Endodermal cell (in vitro differentiated cells): Measurements from ENCODE around the gene RAPGEF2. TPM values are rescaled to one million over a fixed set of nuclear protein-coding genes. Genes with fewer than 3 reads are reported as not detected.

Experiments
- DNase-seq: peaks from one replicate; pipeline ENCODE4 v3.0.0-alpha.2; 2017
- H3K27ac ChIP-seq: 2 replicates; pipeline ENCODE4 v1.5.1; 2013; ENCODE audit warnings: mild to moderate bottlenecking, low read depth, low read length, moderate library complexity
- H3K27me3 ChIP-seq: 2 replicates; pipeline ENCODE4 v1.6.1; 2013; ENCODE audit warnings: mild to moderate bottlenecking, low read length, moderate library complexity; ENCODE audit not compliant: insufficient read depth, control insufficient read depth, poor library complexity, severe bottlenecking
- H3K36me3 ChIP-seq: 2 replicates; pipeline ENCODE4 v1.7.0; 2013; ENCODE audit warnings: mild to moderate bottlenecking, low read length, moderate library complexity; ENCODE audit not compliant: control insufficient read depth, insufficient read depth
- H3K4me1 ChIP-seq: one replicate; pipeline ENCODE4 v1.7.0; 2013; ENCODE audit warnings: low read length; ENCODE audit not compliant: control insufficient read depth, insufficient read depth
- H3K4me3 ChIP-seq: 2 replicates; pipeline ENCODE4 v1.5.1; 2013; ENCODE audit warnings: mild to moderate bottlenecking, low read length, moderate library complexity
- H3K9ac ChIP-seq: 2 replicates; pipeline ENCODE4 v1.6.1; 2013; ENCODE audit warnings: mild to moderate bottlenecking, low read length, moderate library complexity; ENCODE audit not compliant: poor library complexity, severe bottlenecking; ENCODE audit errors: extremely low read depth
- H3K9me3 ChIP-seq: 2 replicates; pipeline ENCODE4 v1.6.1; 2013; ENCODE audit warnings: mild to moderate bottlenecking, low read length, moderate library complexity; ENCODE audit not compliant: control insufficient read depth
- H3K27ac Mint-ChIP-seq: 2 replicates; pipeline ENCODE4 v1.8.0; 2020; ENCODE audit warnings: mixed read lengths
- H3K27me3 Mint-ChIP-seq: 2 replicates; pipeline ENCODE4 v1.8.0; 2021; ENCODE audit warnings: mild to moderate bottlenecking, mixed read lengths; ENCODE audit not compliant: insufficient read depth
- H3K36me3 Mint-ChIP-seq: 2 replicates; pipeline ENCODE4 v1.8.0; 2020; ENCODE audit warnings: low read depth, mixed read lengths
- H3K4me1 Mint-ChIP-seq: 2 replicates; pipeline ENCODE4 v1.8.0; 2020; ENCODE audit warnings: mixed read lengths
- H3K4me3 Mint-ChIP-seq: 2 replicates; pipeline ENCODE4 v1.8.0; 2020; ENCODE audit warnings: mild to moderate bottlenecking, moderate library complexity, mixed read lengths
- H3K9me3 Mint-ChIP-seq: 2 replicates; pipeline ENCODE4 v1.8.0; 2020; ENCODE audit warnings: mild to moderate bottlenecking, mixed read lengths
- CTCF ChIP-seq: fragments of 200-600 bp; sonication (generic); conservative IDR thresholded peaks from 2 replicates; pipeline ENCODE4 v1.5.0; 2021; ENCODE audit warnings: antibody characterized with exemption, mild to moderate bottlenecking
- WGBS, 2 experiments: methylation state at CpG; one replicate each; pipeline versions ENCODE4 v1.1.5 to v1.1.7; 2013; ENCODE audit warnings: missing lambda C conversion rate in 2 of 2, mixed read lengths in 1 of 2; ENCODE audit not compliant: insufficient coverage in 1 of 2, insufficient read length in 1 of 2; 5-methylcytosine and 5-hydroxymethylcytosine counted together
- total RNA-seq, 2 donors: library from RNA; stranded (reverse); fragmentation: NEBNext Ultra II Directional in 1 of 2; extraction: Animal tissue kit (Norgen Biotek cat#: 25700) in 1 of 2; gene quantifications; 2 replicates in 1 of 2; 3 replicates in 1 of 2; pipeline ENCODE4 v1.2.1, GENCODE V29; 2021

Gene RAPGEF2
- total RNA-seq, 2 donors from 2014 or later = 63.4 to 78.2 TPM

- H3K27ac Mint-ChIP-seq = no peak overlapping the region
- H3K9me3 ChIP-seq = peaks cover 7% of the 10 kb centered on the region
- DNase-seq = no peak
- TF ChIP-seq CTCF = peak; percentile 24
- no peaks in the 10 kb centered on the region for H3K36me3 Mint-ChIP-seq
- no peak overlapping the region for H3K27ac ChIP-seq
- H3K27me3 Mint-ChIP-seq = peaks cover 27% of the 10 kb centered on the region
- no peaks in the 10 kb centered on the region for H3K27me3 ChIP-seq
- H3K4me3 ChIP-seq = no peak overlapping the region
- no peaks in the 10 kb centered on the region for H3K4me1 Mint-ChIP-seq
- no peaks in the 10 kb centered on the region for H3K36me3 ChIP-seq
- H3K4me1 ChIP-seq = no peaks in the 10 kb centered on the region
- H3K9ac ChIP-seq = no peak overlapping the region
- no peak overlapping the region for H3K4me3 Mint-ChIP-seq
- H3K9me3 Mint-ChIP-seq = peaks cover 15% of the 10 kb centered on the region
These were observed 281.8 kb downstream of the RAPGEF2 start for GRCh38 chr4:159384632-159385031.

- Mint-ChIP-seq H3K36me3 (no peaks in the 10 kb centered on the region), H3K4me1 (no peaks in the 10 kb centered on the region), H3K9me3 (peaks cover 18% of the 10 kb centered on the region), H3K27me3 (peaks cover 15% of the 10 kb centered on the region), H3K27ac (no peak overlapping the region), H3K4me3 (no peak overlapping the region)
- Histone ChIP-seq H3K27ac (no peak overlapping the region), H3K4me1 (no peaks in the 10 kb centered on the region), H3K9ac (no peak overlapping the region), H3K36me3 (no peaks in the 10 kb centered on the region), H3K9me3 (peaks cover 7% of the 10 kb centered on the region), H3K4me3 (no peak overlapping the region), H3K27me3 (no peaks in the 10 kb centered on the region)
- no peak for DNase-seq
- WGBS, 2 experiments = 89 to 100% methylated on average over 1 of the region's 1 CpG
- TF ChIP-seq CTCF = no peak
These were observed 283.7 kb downstream of the RAPGEF2 start for GRCh38 chr4:159386620-159387019.

GRCh38 chr4:159389756-159390155, 286.9 kb downstream of the RAPGEF2 start:
- Mint-ChIP-seq H3K36me3 (no peaks in the 10 kb centered on the region), H3K9me3 (peaks cover 18% of the 10 kb centered on the region), H3K4me3 (no peak overlapping the region), H3K4me1 (no peaks in the 10 kb centered on the region), H3K27me3 (peaks cover 9% of the 10 kb centered on the region), H3K27ac (no peak overlapping the region)
- TF ChIP-seq CTCF = no peak
- H3K4me1 ChIP-seq = no peaks in the 10 kb centered on the region
- H3K9me3 ChIP-seq = peaks cover 7% of the 10 kb centered on the region
- no peaks in the 10 kb centered on the region for H3K36me3 ChIP-seq
- H3K9ac ChIP-seq = no peak overlapping the region
- WGBS, 2 experiments = 91 to 94% methylated on average over 12 to 23 of the region's 23 CpGs
- no peaks in the 10 kb centered on the region for H3K27me3 ChIP-seq
- DNase-seq = no peak
- no peak overlapping the region for H3K27ac ChIP-seq
- no peak overlapping the region for H3K4me3 ChIP-seq
